IPS-18c (cell line): ENCODE measurements around the gene CYB5B.

Source experiments
- H3K4me3 ChIP-seq: 2 replicates; pipeline ENCODE4 v1.7.0; 2013; ENCODE audit warnings: low read depth, mild to moderate bottlenecking, low read length, moderate library complexity; ENCODE audit not compliant: insufficient read depth
- H3K9me3 ChIP-seq: one replicate; pipeline ENCODE4 v1.6.1; 2013; ENCODE audit warnings: mild to moderate bottlenecking, low read length, moderate library complexity; ENCODE audit not compliant: control insufficient read depth, insufficient read depth

Gene CYB5B

DNA sequence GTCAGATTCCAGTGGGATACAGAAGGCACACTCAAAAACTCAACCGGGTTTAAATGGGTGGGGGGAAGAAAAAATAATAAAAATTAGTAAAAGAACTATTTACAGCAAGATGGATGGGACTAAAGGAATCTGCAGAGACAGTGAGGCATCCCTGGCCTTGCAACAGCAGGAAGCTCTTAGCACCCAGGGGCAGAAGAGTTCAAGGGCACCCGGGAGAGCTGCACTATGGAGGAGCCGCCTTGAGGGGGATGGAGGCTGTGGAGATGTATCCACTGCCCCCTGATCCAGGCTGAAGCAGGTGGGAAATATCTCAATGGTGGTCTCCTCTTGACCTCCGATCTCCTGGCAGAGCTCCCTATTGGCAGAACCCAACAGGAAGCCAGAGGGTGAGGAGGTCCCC is 72.0 kb downstream of the CYB5B start:
- H3K4me3 ChIP-seq = no peak overlapping the region
- no peaks in the 10 kb centered on the region for H3K9me3 ChIP-seq

DNA sequence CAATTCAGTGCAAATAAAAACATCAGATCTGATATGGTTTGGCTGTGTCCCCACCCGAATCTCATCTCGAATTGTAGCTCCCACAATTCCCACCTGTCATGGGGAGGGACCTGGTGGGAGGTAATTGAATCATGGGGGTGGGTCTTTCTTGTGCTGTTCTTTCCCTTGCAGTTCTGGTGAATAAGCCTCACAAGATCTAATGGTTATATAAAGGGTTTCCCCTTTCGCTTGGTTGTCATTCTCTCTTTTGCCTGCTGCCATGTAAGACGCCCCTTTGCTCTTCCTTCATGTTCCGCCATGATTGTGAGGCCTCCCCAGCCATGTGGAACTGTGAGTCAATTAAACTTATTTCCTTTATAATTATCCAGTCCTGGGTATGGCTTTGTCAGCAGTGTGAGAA is 72.5 kb downstream of the CYB5B start:
- Histone ChIP-seq H3K9me3 (no peaks in the 10 kb centered on the region), H3K4me3 (no peak overlapping the region)

DNA sequence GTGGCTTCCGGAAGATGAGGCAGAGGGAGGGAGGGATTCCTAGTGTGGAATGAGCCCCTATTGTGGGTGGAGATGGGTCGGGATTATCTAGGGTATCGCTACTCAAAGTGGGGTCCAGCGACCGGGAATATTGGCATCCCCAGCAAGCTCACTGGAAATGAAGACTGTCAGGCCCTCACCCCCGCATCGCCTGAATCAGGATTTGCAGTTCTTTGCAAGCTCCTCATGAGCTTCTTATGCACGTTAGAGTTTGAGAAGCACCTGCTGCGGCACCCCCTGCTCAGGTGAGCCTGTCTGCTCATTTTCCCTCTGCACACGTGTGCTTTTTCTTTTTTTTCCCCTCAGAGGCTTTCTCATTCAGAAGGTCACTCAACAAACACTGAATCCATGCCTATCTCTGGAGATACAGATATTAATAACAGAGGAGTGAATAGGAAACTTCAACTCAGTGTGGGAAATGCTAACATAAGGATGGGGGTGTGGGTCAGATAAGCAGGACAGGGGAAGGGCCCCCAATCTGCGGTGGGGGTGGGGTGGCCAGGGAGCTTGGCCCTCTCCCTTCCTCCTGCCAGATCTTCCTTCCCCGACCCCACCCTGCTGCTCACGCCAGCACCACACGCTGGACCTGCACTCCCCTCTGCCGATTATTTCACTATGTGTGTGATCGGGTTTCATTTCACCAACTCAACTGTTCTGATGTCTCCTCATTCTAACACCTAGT is 73.6 kb downstream of the CYB5B start:
- no peak overlapping the region for H3K4me3 ChIP-seq

DNA sequence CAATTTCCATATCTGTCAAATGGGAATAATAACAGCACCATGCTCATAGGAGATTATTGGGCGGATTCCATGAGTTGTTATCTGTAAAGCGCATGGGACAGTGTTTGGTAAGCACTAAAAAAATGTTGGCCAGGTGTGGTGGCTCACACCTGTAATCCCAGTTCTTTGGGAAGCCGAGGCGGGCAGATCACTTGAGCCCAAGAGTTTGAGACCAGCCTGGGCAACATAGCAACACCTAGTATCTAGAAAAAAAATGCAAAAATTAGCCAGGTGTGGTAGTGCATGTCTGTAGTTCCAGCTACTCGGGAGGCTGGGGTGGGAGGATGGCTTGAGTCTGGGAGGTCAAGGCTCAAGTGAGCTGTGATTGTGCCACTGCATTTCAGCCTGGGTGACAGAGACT is 74.5 kb downstream of the CYB5B start:
- Histone ChIP-seq H3K9me3 (no peaks in the 10 kb centered on the region), H3K4me3 (no peak overlapping the region)

More for the DNA sequence above, 73.6 kb downstream of the CYB5B start:
- no peaks in the 10 kb centered on the region for H3K9me3 ChIP-seq

DNA sequence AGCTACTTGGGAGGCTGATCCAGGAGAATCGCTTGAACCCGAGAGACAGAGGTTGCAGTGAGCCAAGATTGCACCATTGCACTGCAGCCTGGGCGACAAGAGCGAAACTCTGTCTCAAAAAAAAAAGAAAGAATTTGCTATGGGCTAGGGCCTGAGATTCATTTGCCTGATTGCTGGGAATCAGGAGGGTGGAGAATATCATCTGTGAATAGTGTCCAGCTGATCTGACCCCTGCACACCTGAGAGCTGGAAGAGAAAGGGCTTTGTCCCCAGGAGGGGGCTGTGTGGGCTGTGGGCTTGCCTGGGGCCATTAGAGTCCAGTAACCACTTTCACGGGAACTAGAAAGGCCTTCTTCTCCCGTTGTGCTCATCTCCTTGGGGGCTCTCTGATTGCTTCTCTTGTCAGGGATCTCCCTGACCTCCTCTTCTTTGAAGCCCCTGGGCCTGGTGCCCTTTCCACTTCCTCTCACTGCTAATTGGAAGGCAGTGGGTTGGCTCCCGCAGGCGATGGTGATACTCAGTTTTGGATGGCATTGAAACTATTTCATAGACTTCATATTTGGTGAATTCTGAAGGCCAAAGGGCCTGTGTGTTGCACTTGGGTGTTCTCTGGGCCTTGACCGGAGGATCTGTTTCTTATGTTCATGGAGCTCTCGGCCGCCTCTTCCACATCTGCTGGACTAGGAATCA is 75.3 kb downstream of the CYB5B start:
- Histone ChIP-seq H3K9me3 (no peaks in the 10 kb centered on the region), H3K4me3 (no peak overlapping the region)

DNA sequence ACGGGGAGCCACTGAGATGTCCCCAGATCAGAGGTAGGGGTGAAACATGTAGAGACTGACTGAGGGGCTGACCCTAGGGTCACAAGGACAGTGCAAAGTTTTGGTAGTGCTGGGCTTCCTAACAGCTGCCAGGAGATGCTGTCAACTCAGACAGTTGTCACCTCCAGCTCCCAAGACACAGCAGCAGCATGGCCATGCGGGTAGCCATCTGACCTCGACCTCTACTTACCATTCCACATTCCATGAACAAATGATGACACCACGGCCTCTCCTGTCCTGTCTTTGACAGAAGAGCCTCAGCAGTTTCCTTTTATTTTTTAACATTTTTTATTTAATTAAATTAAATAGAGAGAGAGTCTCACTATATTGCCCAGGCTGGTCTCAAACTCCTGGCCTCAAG is 76.1 kb downstream of the CYB5B start:
- Histone ChIP-seq H3K9me3 (no peaks in the 10 kb centered on the region), H3K4me3 (no peak overlapping the region)

DNA sequence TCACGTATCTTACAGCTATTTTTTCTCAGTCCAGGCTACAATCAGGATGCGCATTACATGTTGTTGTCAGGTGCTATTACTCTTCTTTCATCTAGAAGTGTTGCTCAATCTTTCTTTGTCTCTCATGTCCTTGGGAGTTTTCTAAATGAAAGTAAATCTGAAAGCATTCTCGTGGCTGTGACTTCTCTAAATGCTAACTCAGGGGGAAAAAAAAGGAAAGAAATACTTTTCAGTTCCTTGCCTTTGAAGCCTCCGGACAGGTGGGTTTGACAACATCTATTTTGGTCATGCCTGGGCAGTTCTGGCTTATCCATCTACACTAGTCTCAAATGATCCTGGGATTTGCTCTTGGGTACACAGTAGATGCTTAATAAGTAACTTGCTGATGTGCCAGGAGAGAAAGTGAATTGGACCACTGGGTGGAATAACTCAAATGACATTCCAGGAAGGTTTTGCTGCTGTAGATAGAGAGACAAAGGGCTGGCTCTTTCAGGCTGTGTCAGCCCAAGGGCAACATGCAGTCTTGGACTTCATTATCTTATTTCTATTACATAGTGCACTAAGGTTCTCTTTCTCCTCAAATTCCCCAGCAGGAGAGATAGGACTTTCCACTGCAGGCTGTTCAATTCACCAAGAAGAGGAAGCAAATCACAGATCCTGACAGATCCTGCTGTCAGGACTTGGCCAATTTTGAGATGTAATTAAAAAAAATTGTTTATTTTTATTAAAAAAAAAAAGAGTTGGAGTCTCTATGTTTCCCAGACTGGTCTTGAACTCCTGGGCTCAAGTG is 77.7 kb downstream of the CYB5B start:
- H3K4me3 ChIP-seq = no peak overlapping the region
- H3K9me3 ChIP-seq = no peaks in the 10 kb centered on the region

DNA sequence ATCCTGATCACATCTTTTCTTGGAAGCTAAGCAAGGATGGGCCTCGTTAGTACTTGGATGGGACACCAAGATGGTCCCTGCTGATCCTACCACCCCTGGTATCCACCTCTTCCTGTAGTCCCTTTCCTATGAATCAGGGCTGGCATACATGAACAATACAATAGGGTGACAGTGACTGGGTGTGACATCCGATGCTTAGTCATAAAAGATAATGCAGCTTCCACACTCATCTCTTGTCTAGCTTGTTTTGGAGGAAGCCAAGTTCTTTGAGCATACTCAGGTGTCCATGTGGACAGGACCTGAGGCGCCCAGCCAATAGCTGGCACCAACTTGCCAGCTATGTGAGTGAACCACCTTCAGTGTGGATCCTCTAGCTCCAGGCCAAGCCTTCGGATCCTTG is 78.8 kb downstream of the CYB5B start:
- no peaks in the 10 kb centered on the region for H3K9me3 ChIP-seq

DNA sequence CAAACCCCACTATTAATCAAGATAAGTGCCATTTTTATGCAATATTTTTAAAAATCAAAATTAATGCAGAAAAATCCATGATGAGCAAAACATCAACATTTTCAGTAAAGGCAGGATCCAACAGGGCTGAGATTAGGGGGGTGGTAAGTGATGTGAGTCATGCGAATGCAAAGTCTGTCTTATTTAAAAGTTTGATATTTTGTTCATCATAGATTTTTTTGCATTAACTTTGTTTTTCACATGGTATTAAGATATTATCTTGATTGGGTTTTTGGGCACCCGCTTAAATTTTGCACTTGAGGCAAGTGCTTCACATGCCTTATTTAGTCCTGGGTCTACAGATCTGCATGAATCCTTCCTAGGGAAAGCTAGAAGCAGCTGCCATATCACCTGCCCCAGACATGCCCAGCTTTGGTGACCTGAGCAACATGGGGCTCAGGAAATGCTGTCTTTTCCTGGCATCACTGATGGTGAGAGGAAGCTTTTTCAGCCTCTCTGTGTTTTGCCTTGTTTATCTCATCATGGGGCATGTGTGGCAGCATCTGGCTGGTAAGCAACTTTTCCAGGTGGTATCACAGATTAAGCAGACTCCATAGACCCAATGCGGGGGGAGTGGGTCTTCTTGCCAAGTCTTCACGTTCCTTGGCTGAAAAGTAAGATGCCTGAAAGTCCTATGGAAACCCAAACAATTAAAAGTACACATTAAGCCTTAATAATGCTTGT is 83.8 kb downstream of the CYB5B start:
- Histone ChIP-seq H3K9me3 (no peaks in the 10 kb centered on the region), H3K4me3 (no peak overlapping the region)

More for the DNA sequence above, 78.8 kb downstream of the CYB5B start:
- no peak overlapping the region for H3K4me3 ChIP-seq

DNA sequence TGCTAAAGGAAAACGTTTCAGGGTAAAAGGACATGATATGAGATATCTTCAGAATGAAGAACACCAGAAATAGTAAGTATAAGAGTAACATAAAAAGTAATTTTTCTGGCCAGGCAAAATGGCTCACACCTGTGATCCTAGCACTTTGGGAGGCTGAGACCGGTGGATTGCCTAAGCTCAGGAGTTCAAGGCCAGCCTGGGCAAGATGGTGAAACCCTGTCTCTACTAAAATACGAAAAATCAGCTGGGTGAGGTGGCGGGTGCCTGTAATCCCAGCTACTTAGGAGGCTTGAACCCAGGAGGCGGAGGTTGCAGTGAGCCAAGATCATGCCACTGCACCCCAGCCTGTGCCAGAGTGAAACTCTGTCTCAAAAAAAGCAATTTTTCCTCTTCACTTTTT is 84.7 kb downstream of the CYB5B start:
- Histone ChIP-seq H3K9me3 (no peaks in the 10 kb centered on the region), H3K4me3 (no peak overlapping the region)

DNA sequence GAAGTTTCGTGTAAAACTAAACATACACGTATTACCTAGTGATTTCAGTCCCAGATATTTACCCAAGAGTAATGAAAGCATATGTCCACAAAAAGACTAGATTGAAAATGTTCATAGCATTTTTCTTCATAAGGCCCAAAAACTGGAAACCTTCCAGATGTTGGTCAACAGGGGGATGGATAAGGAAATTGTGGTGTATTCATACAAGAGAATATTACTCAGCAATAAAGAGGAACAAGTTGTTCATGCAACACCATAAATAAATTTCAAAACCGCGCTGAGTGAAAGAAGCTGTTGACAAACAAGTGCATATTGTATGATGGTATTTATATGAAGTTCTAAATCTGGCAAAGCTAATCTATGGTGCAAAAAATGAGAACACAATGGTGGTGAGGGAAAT is 87.2 kb downstream of the CYB5B start:
- no peak overlapping the region for H3K4me3 ChIP-seq

DNA sequence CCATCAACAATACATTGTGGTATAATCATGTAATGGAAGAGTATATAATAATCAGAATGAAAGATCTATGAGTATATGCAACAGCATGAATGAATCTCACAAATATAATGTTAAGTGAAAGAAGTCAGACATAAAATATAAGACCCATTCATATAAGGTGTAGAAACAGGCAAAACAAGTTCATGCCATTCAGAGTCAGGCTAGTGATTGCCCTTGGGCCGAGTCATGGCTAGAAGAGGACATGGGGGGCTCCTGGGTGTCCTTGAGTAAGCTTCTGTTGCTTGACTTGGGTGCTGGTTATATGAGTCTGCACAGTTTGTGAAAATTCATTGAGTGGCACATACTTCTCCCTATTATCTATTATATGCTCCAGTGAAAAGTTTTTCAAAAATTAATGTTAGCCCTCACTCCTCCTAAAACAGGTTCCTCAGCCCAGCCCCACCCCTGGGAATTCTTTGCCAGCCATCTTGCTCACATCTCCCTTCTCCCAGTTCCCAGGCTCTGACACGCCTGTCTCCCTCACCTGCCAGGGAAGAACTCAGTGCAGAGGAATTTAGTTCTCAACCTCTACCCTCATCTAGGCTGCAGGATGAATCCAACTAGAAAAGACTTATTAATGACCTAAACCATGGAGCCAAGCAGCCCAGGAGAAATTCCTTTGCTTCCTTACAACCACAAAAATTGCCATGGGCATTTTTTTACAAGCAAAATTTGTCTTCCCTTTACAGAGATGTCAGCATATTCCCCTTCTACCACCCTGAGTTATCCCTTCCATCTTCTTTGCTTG is 89.0 kb downstream of the CYB5B start:
- H3K9me3 ChIP-seq = no peaks in the 10 kb centered on the region
- H3K4me3 ChIP-seq = no peak overlapping the region

More for the DNA sequence above, 87.2 kb downstream of the CYB5B start:
- H3K9me3 ChIP-seq = no peaks in the 10 kb centered on the region

DNA sequence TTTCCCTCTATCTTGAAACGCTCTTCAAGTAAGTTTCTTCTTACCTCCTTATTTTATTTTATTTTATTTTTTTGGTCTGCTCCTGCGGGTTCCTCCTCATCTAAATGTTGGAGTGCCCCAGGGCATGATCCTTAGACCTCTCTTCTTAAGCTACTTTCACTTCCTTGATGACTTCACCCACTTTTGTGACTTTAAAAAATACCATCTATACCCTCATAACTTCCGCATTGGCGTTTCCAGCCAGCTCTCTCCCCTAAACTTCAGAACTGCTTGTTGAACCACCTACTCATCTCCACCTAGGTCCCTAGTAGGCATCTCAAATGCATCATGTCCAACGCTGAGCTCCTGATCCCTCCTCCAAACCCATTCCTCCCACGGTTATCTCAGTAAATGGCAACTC is 89.9 kb downstream of the CYB5B start:
- H3K9me3 ChIP-seq = no peaks in the 10 kb centered on the region
- H3K4me3 ChIP-seq = no peak overlapping the region
